ENCODE measurements around the gene ETV6.

The ETV6 gene

GRCh38 chr12:11745113-11745512 is 95.6 kb downstream of the ETV6 start:
- no peak for DNase-seq (ENCODE audit: extremely low read depth, low read depth)
- TF ChIP-seq CTCF (IDR thresholded peaks at IDR 0.05; ENCODE audit: low read depth, low read length): no peak

GRCh38 chr12:11746024-11746771 is 96.7 kb downstream of the ETV6 start:
- DNase-seq (ENCODE audit: extremely low read depth, low read depth): no peak
- no peak for TF ChIP-seq CTCF (IDR thresholded peaks at IDR 0.05; ENCODE audit: low read depth, low read length)

- TF ChIP-seq CTCF (IDR thresholded peaks at IDR 0.05; ENCODE audit: low read depth, low read length): no peak
- DNase-seq (ENCODE audit: extremely low read depth, low read depth): no peak
Observed at GRCh38 chr12:11746940-11747716, 97.7 kb downstream of the ETV6 start.

GRCh38 chr12:11747969-11748368 is 98.5 kb downstream of the ETV6 start:
- no peak for DNase-seq (ENCODE audit: extremely low read depth, low read depth)
- no peak for TF ChIP-seq CTCF (IDR thresholded peaks at IDR 0.05; ENCODE audit: low read depth, low read length)

GRCh38 chr12:11748903-11749302 is 99.4 kb downstream of the ETV6 start:
- DNase-seq (ENCODE audit: extremely low read depth, low read depth): no peak
- TF ChIP-seq CTCF (IDR thresholded peaks at IDR 0.05; ENCODE audit: low read depth, low read length): no peak

GRCh38 chr12:11749943-11750690 is 100.6 kb downstream of the ETV6 start:
- TF ChIP-seq CTCF (IDR thresholded peaks at IDR 0.05; ENCODE audit: low read depth, low read length): no peak
- DNase-seq (ENCODE audit: extremely low read depth, low read depth): no peak

All from AG09319 (cell line).